Natural killer cell (primary cell): Measurements from ENCODE around the gene CPA2. TPM values are rescaled to one million over a fixed set of nuclear protein-coding genes. Genes with fewer than 3 reads are reported as not detected.
"Not testable (repeated sequence)": the region's sequence is repeated elsewhere in the genome, so short reads cannot be mapped to it uniquely, and the experiment has no call there.

ENCODE experiments used
- ATAC-seq, 3 donors: fragments of 150-1000 bp in 2 of 3; fragments of 200-7000 bp in 1 of 3; cut with Tn5 transposase; 1 replicate in 1 of 3; 2 replicates in 2 of 3; pipeline ENCODE4 v1.10.0; 2021; ENCODE audit warnings: mild to moderate bottlenecking in 2 of 3, moderate library complexity in 2 of 3
- DNase-seq, 2 donors: peaks; one replicate each; pipeline versions ENCODE4 v3.0.0 to v3.0.0-alpha.2; 2013 to 2021; ENCODE audit warnings: mixed read lengths in 1 of 2
- H3K27ac ChIP-seq: one replicate; pipeline ENCODE4 v1.5.1; 2013; ENCODE audit warnings: mild to moderate bottlenecking, low read length
- H3K27me3 ChIP-seq: one replicate; pipeline ENCODE4 v1.6.1; 2013; ENCODE audit warnings: low read length; ENCODE audit not compliant: control insufficient read depth, insufficient read depth
- H3K36me3 ChIP-seq: one replicate; pipeline ENCODE4 v1.6.1; 2013; ENCODE audit warnings: low read length; ENCODE audit not compliant: control insufficient read depth, insufficient read depth
- H3K4me1 ChIP-seq: one replicate; pipeline ENCODE4 v1.6.1; 2013; ENCODE audit warnings: low read length; ENCODE audit not compliant: control insufficient read depth, insufficient read depth
- H3K4me3 ChIP-seq: one replicate; pipeline ENCODE4 v1.5.1; 2013; ENCODE audit warnings: low read length
- H3K9me3 ChIP-seq: one replicate; pipeline ENCODE4 v1.6.1; 2013; ENCODE audit warnings: low read length; ENCODE audit not compliant: control insufficient read depth, insufficient read depth
- H3K27ac Mint-ChIP-seq, 2 donors: one replicate each; pipeline ENCODE4 v1.8.0; 2022; ENCODE audit warnings: mild to moderate bottlenecking in 2 of 2, mixed read lengths in 2 of 2, moderate library complexity in 1 of 2
- H3K27me3 Mint-ChIP-seq, 2 donors: one replicate each; pipeline ENCODE4 v1.8.0; 2022; ENCODE audit warnings: low read depth in 2 of 2, mixed read lengths in 2 of 2
- H3K36me3 Mint-ChIP-seq: one replicate; pipeline ENCODE4 v1.8.0; 2022; ENCODE audit warnings: mixed read lengths
- H3K4me1 Mint-ChIP-seq, 2 donors: one replicate each; pipeline ENCODE4 v1.8.0; 2022; ENCODE audit warnings: mixed read lengths in 2 of 2
- H3K4me3 Mint-ChIP-seq: one replicate; pipeline ENCODE4 v1.8.0; 2022; ENCODE audit warnings: mild to moderate bottlenecking, moderate library complexity, mixed read lengths
- H3K9me3 Mint-ChIP-seq, 2 donors: one replicate each; pipeline ENCODE4 v1.8.0; 2022; ENCODE audit warnings: mixed read lengths in 2 of 2
- CTCF ChIP-seq: fragments of 200-600 bp; IDR thresholded peaks from one replicate; pipeline ENCODE4 v1.8.0; 2022; ENCODE audit warnings: antibody characterized with exemption
- WGBS: methylation state at CpG from one replicate; pipeline ENCODE4 v1.1.7; 2013; ENCODE audit warnings: missing lambda C conversion rate; ENCODE audit not compliant: insufficient coverage; 5-methylcytosine and 5-hydroxymethylcytosine counted together
- intact Hi-C: fragments of 100-400 bp; cut with micrococcal nuclease; formaldehyde crosslinking; loops from one replicate; pipeline ENCODE4 v1.14.2; 2022
- total RNA-seq, 4 donors: library from RNA; stranded (reverse); fragments of 120-200 nt in 1 of 4; gene quantifications; one replicate each; pipeline versions ENCODE4 v1.2.3 to v1.2.4, GENCODE V29; 2013 to 2022

The CPA2 gene
- total RNA-seq, 3 donors from 2014 or later (not counting 1 experiment from before 2014, with no cell fraction given) = not detected

DNA sequence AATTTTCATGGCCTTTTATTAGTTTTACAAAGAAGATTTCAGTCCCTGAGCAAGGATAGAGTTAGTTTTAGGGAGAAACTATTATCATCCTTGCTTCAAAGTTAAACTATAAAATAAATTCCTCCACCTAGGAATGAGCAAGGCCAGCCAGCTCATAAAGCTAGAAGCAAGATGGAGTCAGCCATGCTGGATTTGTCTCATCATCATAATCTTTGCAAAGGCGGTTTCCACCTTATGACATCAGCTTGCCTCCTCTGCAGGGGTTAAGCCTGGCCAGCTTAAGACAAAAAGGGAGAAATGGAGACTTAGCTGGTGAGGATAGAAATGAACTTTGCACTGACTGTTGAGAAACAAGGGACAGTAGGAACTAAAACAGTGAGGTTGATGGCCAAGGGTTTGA is 40.3 kb upstream of the CPA2 start:
- Mint-ChIP-seq H3K27me3 (peaks cover 0 to 12% of the 10 kb centered on the region in 2 donors), H3K4me1 (no peaks in the 10 kb centered on the region), H3K27ac (no peak overlapping the region), H3K9me3 (no peaks in the 10 kb centered on the region), H3K4me3 (no peak overlapping the region), H3K36me3 (no peaks in the 10 kb centered on the region)
- H3K27me3 ChIP-seq = no peaks in the 10 kb centered on the region
- no peak for DNase-seq
- intact Hi-C loops = no loop called here
- no peaks in the 10 kb centered on the region for H3K4me1 ChIP-seq
- 97% methylated on average over 1 of the region's 1 CpG for WGBS
- H3K4me3 ChIP-seq = no peak overlapping the region
- H3K27ac ChIP-seq = no peak overlapping the region
- H3K36me3 ChIP-seq = no peaks in the 10 kb centered on the region
- H3K9me3 ChIP-seq = no peaks in the 10 kb centered on the region
- no peak for ATAC-seq
- TF ChIP-seq CTCF = no peak

DNA sequence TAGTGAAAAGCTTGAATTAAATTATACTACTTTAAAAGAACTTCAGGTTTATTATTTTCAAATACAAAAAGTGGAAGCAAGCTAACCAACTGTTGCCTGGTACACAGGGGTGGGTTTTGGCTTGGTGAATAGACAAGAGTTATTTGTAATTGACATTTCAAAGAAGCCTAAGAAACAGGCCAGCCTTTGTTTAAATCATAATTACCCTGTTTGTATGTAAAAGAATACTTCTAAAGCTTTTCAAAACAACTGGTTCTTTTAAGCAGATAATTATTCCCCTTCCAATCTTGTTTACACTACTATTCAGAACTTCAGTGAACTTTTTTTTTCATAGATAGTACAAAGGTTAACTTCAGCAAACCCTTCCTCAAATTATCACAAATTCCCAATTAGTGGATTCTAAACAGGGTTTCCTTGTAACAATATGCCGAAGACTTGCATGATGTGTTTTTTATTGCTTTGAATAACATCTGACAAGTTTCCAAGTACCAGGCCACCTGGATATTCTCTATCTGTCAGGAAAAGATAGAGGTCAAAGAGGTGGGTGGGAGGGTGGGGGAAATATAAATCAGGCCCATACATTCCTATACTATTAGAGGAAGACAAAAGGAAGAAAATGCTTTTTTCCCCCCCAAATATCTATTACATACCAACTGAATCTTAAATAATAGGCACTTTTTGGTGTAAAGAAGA is 38.6 kb upstream of the CPA2 start:
- no peaks in the 10 kb centered on the region for H3K4me1 ChIP-seq
- intact Hi-C loops = no loop called here
- no peaks in the 10 kb centered on the region for H3K27me3 ChIP-seq
- Mint-ChIP-seq H3K4me3 (no peak overlapping the region), H3K27me3 (peaks cover 3 to 12% of the 10 kb centered on the region in 2 donors), H3K9me3 (no peaks in the 10 kb centered on the region), H3K4me1 (no peaks in the 10 kb centered on the region), H3K27ac (no peak overlapping the region), H3K36me3 (no peaks in the 10 kb centered on the region)
- H3K36me3 ChIP-seq = no peaks in the 10 kb centered on the region
- no peak overlapping the region for H3K27ac ChIP-seq
- WGBS = no CpG with 5 or more reads among the region's 1 CpG
- H3K4me3 ChIP-seq = no peak overlapping the region
- H3K9me3 ChIP-seq = no peaks in the 10 kb centered on the region
- ATAC-seq = no peak
- no peak for TF ChIP-seq CTCF
- no peak for DNase-seq

- Mint-ChIP-seq H3K4me1 (no peaks in the 10 kb centered on the region), H3K36me3 (no peaks in the 10 kb centered on the region), H3K27ac (no peak overlapping the region), H3K4me3 (no peak overlapping the region), H3K27me3 (peaks cover 3 to 12% of the 10 kb centered on the region in 2 donors), H3K9me3 (no peaks in the 10 kb centered on the region)
- intact Hi-C loops = no loop called here
- ATAC-seq (no peak), DNase-seq (no peak)
- H3K4me1 ChIP-seq = no peaks in the 10 kb centered on the region
- no peak for TF ChIP-seq CTCF
- 81% methylated on average over 7 of the region's 7 CpGs for WGBS
- no peak overlapping the region for H3K27ac ChIP-seq
- no peaks in the 10 kb centered on the region for H3K36me3 ChIP-seq
- no peak overlapping the region for H3K4me3 ChIP-seq
- H3K27me3 ChIP-seq = no peaks in the 10 kb centered on the region
- H3K9me3 ChIP-seq = no peaks in the 10 kb centered on the region
Measured at GRCh38 chr7:130228840-130229502, 37.7 kb upstream of the CPA2 start.

DNA sequence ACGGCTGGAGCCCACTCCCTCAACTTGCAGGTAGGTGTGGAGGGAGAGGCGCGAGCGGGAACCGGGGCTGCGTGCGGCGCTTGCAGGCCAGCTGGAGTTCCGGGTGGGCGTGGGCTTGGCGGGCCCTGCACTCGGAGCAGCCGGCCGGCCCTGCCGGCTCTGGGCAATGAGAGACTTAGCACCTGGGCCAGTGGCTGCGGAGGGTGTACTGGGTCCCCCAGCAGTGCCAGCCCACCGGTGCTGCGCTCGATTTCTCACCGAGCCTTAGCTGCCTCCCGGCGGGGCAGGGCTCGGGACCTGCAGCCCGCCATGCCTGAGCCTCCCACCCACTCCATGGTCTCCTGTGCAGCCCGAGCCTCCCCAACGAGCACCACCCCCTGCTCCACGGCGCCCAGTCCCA is 36.7 kb upstream of the CPA2 start:
- intact Hi-C loops, H3K4me3 Mint-ChIP-seq, H3K4me1 Mint-ChIP-seq, H3K4me3 ChIP-seq, ATAC-seq, H3K27me3 ChIP-seq, H3K9me3 ChIP-seq, H3K27ac Mint-ChIP-seq, H3K27ac ChIP-seq, DNase-seq, H3K9me3 Mint-ChIP-seq, H3K36me3 ChIP-seq, H3K36me3 Mint-ChIP-seq, H3K4me1 ChIP-seq: not testable (repeated sequence)
- H3K27me3 Mint-ChIP-seq = peaks cover 6 to 12% of the 10 kb centered on the region in 2 donors
- 95% methylated on average over 28 of the region's 28 CpGs for WGBS
